ENCODE results near the gene MAT2A.
A peak's percentile ranks its signal among the peaks of the same experiment; 100 is the strongest.

MAT2A gene

GRCh38 chr2:85538507-85539360 is at the start of gene MAT2A:
TSS of gene MAT2A (plus strand) at chr2:85539168. CDS start at chr2:85539288, 120 bp downstream.
- peak; percentile 91 for DNase-seq (ENCODE audit: low read depth)

- no peak for DNase-seq (ENCODE audit: low read depth)
These were observed 47.9 kb upstream of the MAT2A start for GRCh38 chr2:85490861-85491755.

- DNase-seq (ENCODE audit: low read depth) = no peak
These were observed 42.5 kb upstream of the MAT2A start for GRCh38 chr2:85496436-85496835.

DNA sequence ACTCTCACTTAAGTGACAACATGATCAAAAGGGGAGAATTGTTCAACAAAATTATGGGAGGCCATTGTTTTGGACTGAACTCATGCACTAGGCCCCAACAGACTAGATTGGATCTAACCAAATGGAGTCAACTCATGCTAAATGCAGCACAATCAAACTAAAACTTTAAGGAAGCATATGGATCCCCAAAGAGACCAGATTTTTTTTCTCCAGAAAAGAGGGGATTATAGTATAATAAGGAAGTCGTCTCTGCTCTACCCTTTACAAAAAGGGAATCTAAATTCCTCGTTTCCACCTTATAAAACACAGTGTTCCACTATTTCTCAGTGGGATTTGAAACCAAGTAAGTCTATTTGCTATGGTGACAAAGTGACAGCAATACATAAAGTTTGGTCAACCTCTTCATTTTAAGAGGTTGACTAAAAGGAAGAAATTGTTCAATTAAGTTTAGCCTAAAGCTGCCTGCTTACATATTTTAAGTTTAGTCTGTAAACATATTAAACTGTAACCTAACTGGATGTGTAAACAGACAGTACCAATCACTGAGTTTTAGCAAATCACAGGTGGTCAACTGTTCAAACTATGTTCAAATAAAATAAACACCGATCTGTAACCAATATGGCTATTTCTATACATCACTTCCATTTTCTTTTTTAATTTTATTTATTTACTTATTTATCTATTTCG is 40.9 kb upstream of the MAT2A start:
- no peak for DNase-seq (ENCODE audit: low read depth)

DNA sequence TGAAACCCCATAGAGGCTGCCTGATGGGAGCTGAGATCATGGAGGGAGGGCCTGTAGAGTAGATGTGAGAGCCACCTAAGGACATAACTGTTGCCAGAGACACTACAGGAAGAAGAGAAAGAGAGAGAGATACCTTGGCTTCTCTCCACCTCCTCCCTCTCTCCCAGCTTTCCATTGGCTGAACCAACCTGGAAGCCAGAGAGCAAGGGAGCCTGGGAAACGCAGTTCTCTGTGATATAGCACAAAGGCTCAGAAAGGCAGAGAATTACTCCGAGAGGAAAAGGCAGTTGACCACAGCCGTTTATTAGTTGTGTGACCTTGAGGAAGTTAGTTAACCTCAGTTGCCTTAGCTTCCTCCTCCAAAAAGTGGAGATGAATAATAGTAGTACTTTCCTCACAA is 37.7 kb upstream of the MAT2A start:
- DNase-seq (ENCODE audit: low read depth) = no peak

GRCh38 chr2:85502720-85503119 is 36.2 kb upstream of the MAT2A start:
- no peak for DNase-seq (ENCODE audit: low read depth)

DNA sequence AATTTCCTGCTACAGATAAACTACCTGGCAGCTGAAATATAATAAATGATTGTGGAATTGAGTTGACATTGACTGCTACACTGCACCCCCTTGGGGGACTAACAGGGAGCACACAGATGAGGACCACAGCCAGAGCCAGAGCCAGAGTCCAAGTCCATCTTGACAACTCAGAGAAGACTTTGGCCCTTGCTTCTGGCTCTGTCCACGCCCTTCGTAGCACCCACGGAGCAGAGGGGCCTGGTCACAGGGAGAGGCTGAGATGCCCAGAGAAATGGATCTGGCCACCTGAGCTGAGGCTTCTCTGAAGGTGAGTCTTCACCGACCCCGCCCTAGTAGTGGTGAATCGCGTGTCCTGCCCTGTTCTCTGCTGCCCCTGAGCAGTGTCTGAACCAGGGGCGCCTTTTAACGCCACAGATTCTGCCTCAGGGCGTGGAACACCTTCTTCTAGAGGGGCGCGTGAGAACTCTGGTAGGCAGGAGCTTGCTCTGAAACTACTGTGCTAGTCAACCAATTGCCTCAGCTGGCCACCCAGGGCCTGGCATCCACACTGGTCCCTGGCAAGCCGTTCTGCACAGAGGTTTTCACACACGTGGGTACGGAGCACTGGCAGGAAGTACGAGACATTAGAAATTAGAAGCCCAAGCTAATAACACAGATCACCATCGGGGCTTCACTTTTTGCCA is 35.7 kb upstream of the MAT2A start:
- no peak for DNase-seq (ENCODE audit: low read depth)

GRCh38 chr2:85503851-85504777 is 34.9 kb upstream of the MAT2A start:
- no peak for DNase-seq (ENCODE audit: low read depth)

GRCh38 chr2:85504778-85505261 is 34.1 kb upstream of the MAT2A start:
- no peak for DNase-seq (ENCODE audit: low read depth)

- no peak for DNase-seq (ENCODE audit: low read depth)
These were observed 33.3 kb upstream of the MAT2A start for GRCh38 chr2:85505551-85506238.

GRCh38 chr2:85506768-85507181 is 32.2 kb upstream of the MAT2A start:
- DNase-seq (ENCODE audit: low read depth) = no peak

DNA sequence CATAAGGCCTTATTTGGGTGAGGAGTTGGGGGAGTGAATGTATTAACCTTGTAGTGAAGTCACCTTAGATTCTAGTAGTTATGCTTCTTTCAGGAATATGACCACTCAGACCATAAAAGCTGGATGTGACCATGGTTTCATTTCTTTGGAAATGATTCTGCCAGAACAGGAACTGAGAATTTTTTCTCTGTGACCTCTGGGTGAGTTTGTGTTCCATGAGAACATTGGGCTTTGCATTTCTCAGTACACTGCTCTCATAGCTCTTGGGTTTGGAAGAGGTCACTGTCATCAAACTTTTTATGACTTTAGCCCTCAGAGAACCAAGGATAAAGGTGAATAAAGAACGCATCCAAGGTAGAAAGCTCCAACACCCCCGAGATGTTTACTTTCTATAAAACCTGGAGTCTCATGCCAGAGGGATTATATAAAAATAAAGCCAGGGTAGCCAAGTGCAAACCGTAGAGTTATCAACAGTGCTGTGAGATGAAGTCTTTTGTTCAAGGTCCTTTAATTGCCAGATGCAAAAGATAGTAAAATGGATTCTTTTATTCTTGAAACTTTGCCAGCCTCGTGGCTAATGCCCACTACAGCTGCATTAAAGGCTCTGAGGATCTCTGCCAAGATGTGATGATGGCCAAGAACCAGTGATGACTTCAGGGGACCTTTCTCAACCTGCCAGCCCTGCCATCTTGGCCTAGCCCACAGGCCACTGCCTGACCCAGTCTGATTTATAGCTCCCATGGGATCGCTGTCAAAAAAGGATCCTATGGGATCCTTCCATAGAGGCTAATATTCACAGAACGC is 27.8 kb upstream of the MAT2A start:
- no peak for DNase-seq (ENCODE audit: low read depth)

DNA sequence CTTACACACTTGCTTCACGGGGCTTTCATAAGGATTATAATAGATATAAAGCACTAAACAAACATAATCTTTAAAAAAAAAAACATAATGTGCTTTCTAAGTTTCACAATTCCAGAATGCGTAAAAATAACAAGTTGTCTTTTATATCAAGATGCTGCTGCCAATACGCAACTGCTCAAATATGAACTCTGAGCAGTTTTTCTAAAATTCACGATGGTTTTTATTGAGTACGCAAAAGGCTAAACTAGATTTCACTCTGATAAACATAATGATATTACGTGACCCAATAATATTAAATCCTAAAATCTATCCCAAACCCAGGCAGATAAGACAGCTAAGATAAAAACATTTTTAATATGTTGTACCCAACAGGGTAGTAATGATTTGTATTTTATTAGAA is 24.6 kb upstream of the MAT2A start:
- no peak for DNase-seq (ENCODE audit: low read depth)

- DNase-seq (ENCODE audit: low read depth) = no peak
These were observed 22.1 kb upstream of the MAT2A start for GRCh38 chr2:85516653-85517389.

- no peak for DNase-seq (ENCODE audit: low read depth)
These were observed 16.8 kb upstream of the MAT2A start for GRCh38 chr2:85522090-85522647.

GRCh38 chr2:85523062-85523902 is 15.7 kb upstream of the MAT2A start:
- no peak for DNase-seq (ENCODE audit: low read depth)

DNA sequence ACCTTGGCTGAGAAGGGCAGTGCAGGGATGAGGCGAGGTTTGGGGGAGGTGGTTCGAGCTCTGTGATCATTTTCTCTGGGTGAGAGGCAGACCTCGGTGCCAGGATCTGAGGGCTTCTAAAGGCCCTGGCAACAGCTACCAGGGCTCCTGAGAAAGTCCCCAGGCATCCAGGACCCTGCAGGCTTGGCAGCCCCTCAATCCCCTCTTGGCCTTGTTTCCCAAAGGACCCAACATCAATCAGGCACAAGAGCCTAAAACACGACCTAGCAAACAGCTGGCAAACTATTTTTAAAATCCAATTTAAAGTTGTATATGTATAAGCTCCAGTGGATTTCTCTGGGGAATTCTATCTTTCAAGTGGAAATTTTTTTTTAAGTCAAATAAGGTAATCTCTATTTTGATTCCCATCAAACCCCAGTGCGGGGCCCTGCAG is 15.0 kb upstream of the MAT2A start:
- DNase-seq (ENCODE audit: low read depth) = no peak

All from activated T-cell treated with anti-CD3 and anti-CD28 coated beads for 48 hours (primary cell).